ENCODE measurements around the gene FAM20C.

Gene FAM20C

DNA sequence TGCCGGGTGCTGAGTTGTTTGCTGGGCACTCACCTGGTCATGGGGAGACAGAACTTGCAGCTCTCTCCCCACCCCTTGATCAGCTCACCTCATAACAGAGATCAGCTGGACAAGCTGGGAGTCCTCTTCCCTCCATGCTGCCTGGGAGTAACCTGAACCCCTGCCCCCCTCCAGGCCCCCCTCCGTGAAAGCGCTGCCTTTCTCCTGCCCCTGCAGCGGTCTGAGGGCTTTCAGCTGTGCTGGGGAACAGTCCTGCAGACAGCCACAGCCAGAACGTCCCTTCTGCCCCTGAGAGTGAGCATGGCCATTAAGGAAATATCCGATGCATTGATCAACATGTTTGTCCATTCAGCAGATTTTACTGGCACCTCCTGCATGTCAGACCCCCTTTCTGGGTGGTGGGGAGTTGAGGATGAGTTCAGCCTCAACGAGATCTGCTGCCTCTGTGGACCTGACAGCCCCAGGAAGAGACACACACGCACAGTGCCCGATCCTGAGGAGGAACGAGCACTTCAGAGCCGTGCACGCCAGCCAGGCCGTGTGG lies 4.5 kb downstream of the FAM20C start:
- no peak overlapping the region for H3K4me3 ChIP-seq (ENCODE audit: low read depth, low read length)

DNA sequence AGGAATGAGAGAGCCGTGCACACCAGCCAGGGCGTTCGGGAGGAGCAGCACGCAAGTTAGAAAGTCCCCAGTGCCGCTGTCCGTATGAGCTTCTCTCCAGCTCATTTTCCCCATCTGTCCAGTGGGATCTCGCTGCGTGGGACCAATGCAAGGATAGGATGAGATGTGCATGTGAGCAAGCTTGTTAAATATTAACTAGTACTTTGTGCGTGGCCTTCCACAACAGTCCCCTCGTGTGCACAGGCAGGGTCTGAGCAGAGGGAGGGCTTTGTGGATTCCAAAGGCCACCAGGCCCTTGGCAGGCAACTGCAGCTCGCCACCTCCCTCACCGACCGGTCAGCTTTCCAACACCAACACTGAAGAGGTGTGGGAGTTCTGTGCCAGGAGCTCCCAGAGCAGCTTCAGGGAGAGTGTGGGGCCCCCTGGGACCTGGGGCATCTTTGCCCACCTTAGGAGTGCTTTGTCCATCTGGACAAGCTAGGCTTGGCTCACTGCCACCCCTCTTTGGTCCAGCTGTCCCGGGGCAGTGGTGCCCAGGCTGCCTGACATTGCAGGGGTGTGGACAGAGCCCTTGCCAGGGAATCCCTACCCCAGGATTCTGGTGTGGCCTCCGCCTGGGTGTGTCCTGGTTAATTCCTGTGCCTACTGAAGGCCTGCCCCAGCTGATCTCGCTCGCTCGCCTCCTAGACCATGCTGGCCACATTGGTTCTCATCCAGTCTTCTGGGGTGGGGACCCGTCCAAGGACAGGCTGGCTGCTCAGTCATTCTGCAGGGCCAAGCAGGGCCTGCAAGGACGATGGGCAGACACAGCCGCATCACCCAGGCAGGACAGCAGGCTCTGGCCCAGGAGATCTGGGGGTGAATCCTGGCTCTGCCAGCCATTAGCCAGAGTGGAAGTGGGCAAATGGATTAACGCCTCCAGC lies 5.3 kb downstream of the FAM20C start:
- 0 out of 2 replicates have a peak, but pooled peaks cover 3% of the 10 kb centered on the region for H3K4me1 ChIP-seq (ENCODE audit: control insufficient read depth, insufficient read depth, low read length)
- no peak overlapping the region for H3K27ac ChIP-seq (ENCODE audit: extremely low read depth, low read depth, low read length)
- H3K36me3 ChIP-seq (ENCODE audit: control insufficient read depth in 2 of 2, insufficient read depth in 1 of 2, low read length in 2 of 2): peaks cover 0 to 53% of the 10 kb centered on the region in 2 experiments; a peak in 2 of 3 replicates
- no peak overlapping the region for H3K4me3 ChIP-seq (ENCODE audit: low read depth, low read length)
- ChIA-PET CTCF (interaction anchor here (0.6 kb wide), 1 partner anchor 23 kb away, joined by 3 read pairs; no protein-coding TSS in a partner anchor), POLR2A (no interaction called here)
- H3K9me3 ChIP-seq (ENCODE audit: control insufficient read depth, insufficient read depth, low read depth, low read length): no peaks in the 10 kb centered on the region
- TF ChIP-seq ZNF23 (tag by site-specific recombination; IDR thresholded peaks at IDR 0.05; ENCODE audit: borderline replicate concordance) (no peak), ZNF133 (tag by site-specific recombination; IDR thresholded peaks at IDR 0.05) (no peak), ZNF654 (tag by site-specific recombination; IDR thresholded peaks at IDR 0.05; ENCODE audit: low read depth) (no peak), ZBTB20 (tag by site-specific recombination; IDR thresholded peaks at IDR 0.05) (no peak), GFI1B (tag by site-specific recombination; IDR thresholded peaks at IDR 0.05) (no peak), ZNF561 (tag by site-specific recombination; IDR thresholded peaks at IDR 0.05; ENCODE audit: borderline replicate concordance) (no peak), ZBTB7A (tag by site-specific recombination; IDR thresholded peaks at IDR 0.05; ENCODE audit: low read depth) (no peak), ZNF624 (tag by site-specific recombination; IDR thresholded peaks at IDR 0.05) (no peak), ZNF837 (tag by site-specific recombination; IDR thresholded peaks at IDR 0.05) (no peak), ZNF112 (tag by site-specific recombination; IDR thresholded peaks at IDR 0.05) (no peak), ZNF830 (tag by site-specific recombination; IDR thresholded peaks at IDR 0.05; ENCODE audit: low read depth) (no peak), WT1 (tag by site-specific recombination; IDR thresholded peaks at IDR 0.05) (no peak)
- TF ChIP-seq, protein P1, sequence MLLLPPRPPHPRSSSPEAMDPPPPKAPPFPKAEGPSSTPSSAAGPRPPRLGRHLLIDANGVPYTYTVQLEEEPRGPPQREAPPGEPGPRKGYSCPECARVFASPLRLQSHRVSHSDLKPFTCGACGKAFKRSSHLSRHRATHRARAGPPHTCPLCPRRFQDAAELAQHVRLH (tag by site-specific recombination; IDR thresholded peaks at IDR 0.05): no peak
- TF ChIP-seq, protein P2, sequence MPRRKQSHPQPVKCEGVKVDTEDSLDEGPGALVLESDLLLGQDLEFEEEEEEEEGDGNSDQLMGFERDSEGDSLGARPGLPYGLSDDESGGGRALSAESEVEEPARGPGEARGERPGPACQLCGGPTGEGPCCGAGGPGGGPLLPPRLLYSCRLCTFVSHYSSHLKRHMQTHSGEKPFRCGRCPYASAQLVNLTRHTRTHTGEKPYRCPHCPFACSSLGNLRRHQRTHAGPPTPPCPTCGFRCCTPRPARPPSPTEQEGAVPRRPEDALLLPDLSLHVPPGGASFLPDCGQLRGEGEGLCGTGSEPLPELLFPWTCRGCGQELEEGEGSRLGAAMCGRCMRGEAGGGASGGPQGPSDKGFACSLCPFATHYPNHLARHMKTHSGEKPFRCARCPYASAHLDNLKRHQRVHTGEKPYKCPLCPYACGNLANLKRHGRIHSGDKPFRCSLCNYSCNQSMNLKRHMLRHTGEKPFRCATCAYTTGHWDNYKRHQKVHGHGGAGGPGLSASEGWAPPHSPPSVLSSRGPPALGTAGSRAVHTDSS (tag by site-specific recombination; IDR thresholded peaks at IDR 0.05): no peak

More for the DNA sequence above, 4.5 kb downstream of the FAM20C start:
- TF ChIP-seq GLIS1 (tag by site-specific recombination; IDR thresholded peaks at IDR 0.05) (peak; percentile 43; the same call in 1 of the 2 replicates), SALL2 (tag by site-specific recombination; IDR thresholded peaks at IDR 0.05; ENCODE audit: borderline replicate concordance) (no peak), ZNF624 (tag by site-specific recombination; IDR thresholded peaks at IDR 0.05) (no peak), ZIC2 (tag by site-specific recombination; IDR thresholded peaks at IDR 0.05) (peak; percentile 63), ZNF169 (tag by site-specific recombination; IDR thresholded peaks at IDR 0.05) (no peak), ZNF16 (tag by site-specific recombination; IDR thresholded peaks at IDR 0.05; ENCODE audit: low read depth) (no peak)
- TF ChIP-seq, protein P3, sequence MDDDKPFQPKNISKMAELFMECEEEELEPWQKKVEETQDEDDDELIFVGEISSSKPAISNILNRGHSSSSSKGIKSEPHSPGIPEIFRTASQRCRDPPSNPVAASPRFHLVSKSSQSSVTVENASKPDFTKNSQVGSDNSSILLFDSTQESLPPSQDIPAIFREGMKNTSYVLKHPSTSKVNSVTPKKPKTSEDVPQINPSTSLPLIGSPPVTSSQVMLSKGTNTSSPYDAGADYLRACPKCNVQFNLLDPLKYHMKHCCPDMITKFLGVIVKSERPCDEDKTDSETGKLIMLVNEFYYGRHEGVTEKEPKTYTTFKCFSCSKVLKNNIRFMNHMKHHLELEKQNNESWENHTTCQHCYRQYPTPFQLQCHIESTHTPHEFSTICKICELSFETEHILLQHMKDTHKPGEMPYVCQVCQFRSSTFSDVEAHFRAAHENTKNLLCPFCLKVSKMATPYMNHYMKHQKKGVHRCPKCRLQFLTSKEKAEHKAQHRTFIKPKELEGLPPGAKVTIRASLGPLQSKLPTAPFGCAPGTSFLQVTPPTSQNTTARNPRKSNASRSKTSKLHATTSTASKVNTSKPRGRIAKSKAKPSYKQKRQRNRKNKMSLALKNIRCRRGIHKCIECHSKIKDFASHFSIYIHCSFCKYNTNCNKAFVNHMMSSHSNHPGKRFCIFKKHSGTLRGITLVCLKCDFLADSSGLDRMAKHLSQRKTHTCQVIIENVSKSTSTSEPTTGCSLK (tag by site-specific recombination; IDR thresholded peaks at IDR 0.05): no peak
- TF ChIP-seq, protein P4, sequence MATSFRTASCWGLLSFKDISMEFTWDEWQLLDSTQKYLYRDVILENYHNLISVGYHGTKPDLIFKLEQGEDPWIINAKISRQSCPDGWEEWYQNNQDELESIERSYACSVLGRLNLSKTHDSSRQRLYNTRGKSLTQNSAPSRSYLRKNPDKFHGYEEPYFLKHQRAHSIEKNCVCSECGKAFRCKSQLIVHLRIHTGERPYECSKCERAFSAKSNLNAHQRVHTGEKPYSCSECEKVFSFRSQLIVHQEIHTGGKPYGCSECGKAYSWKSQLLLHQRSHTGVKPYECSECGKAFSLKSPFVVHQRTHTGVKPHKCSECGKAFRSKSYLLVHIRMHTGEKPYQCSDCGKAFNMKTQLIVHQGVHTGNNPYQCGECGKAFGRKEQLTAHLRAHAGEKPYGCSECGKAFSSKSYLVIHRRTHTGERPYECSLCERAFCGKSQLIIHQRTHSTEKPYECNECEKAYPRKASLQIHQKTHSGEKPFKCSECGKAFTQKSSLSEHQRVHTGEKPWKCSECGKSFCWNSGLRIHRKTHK (tag by site-specific recombination; IDR thresholded peaks at IDR 0.05): no peak
- TF ChIP-seq, protein P5, sequence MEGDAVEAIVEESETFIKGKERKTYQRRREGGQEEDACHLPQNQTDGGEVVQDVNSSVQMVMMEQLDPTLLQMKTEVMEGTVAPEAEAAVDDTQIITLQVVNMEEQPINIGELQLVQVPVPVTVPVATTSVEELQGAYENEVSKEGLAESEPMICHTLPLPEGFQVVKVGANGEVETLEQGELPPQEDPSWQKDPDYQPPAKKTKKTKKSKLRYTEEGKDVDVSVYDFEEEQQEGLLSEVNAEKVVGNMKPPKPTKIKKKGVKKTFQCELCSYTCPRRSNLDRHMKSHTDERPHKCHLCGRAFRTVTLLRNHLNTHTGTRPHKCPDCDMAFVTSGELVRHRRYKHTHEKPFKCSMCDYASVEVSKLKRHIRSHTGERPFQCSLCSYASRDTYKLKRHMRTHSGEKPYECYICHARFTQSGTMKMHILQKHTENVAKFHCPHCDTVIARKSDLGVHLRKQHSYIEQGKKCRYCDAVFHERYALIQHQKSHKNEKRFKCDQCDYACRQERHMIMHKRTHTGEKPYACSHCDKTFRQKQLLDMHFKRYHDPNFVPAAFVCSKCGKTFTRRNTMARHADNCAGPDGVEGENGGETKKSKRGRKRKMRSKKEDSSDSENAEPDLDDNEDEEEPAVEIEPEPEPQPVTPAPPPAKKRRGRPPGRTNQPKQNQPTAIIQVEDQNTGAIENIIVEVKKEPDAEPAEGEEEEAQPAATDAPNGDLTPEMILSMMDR (tag by site-specific recombination; IDR thresholded peaks at IDR 0.05): no peak
- ChIA-PET CTCF (interaction anchor here (0.5 to 0.6 kb wide), 2 partner anchors 24 to 980 kb away, joined by 3 read pairs; no protein-coding TSS in a partner anchor), POLR2A (no interaction called here)
- H3K27ac ChIP-seq (ENCODE audit: extremely low read depth, low read depth, low read length): no peak overlapping the region
- H3K9me3 ChIP-seq (ENCODE audit: control insufficient read depth, insufficient read depth, low read depth, low read length): no peaks in the 10 kb centered on the region
- H3K36me3 ChIP-seq (ENCODE audit: control insufficient read depth in 2 of 2, insufficient read depth in 1 of 2, low read length in 2 of 2): peaks cover 0 to 53% of the 10 kb centered on the region in 2 experiments; a peak in 2 of 3 replicates
- peaks cover 3% of the 10 kb centered on the region; the same call in 1 of the 2 replicates for H3K4me1 ChIP-seq (ENCODE audit: control insufficient read depth, insufficient read depth, low read length)
